Stimulated activated CD4-positive, alpha-beta T cell treated with anti-CD3 and anti-CD28 coated beads, Interleukin-4, amount 100 ng/mL, for 24 hours (primary cell): ENCODE data around the gene FGR.

ENCODE experiments used
- DNase-seq: peaks from one replicate; pipeline ENCODE4 v3.0.0-alpha.2; 2020

Gene FGR

DNA sequence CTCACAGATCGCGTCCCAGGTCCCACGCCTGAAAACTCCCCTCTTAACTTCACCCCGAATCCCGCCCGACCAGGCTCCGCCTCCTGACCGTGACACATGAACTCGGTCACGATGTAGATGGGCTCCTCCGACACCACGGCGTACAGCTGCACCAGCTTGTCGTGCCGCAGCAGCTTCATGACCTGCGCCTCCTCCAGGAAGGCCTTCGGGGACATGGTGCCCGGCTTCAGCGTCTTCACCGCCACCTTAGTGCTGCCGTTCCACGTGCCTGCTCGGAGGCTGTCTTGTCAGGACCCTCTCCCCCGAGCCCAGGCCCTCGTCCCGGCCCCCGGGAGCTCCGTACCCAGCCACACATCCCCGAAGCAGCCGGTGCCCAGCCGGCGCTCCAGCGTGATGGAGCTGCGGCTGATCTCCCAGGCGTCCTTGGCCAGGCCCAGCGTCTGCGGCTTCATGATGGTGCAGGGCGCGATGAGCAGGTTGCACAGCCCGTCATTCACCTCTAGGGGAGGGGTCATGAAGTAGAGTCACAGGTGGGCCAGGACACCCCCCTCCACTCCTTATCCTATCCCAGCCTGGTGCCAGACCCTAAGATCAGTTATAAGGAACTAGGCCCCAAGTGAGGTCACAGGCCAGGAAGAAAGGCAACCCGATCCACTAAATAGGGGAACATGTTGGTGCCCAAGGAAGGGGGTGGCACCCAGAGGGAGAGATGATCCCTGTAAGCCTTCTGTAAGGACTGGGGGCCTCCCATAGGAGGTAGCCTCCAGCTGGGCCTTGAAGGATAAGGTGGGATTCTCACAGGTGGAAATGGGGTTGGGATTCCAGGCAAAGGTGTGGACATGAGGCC, 19.4 kb downstream of the FGR start:
- DNase-seq, result no peak

DNA sequence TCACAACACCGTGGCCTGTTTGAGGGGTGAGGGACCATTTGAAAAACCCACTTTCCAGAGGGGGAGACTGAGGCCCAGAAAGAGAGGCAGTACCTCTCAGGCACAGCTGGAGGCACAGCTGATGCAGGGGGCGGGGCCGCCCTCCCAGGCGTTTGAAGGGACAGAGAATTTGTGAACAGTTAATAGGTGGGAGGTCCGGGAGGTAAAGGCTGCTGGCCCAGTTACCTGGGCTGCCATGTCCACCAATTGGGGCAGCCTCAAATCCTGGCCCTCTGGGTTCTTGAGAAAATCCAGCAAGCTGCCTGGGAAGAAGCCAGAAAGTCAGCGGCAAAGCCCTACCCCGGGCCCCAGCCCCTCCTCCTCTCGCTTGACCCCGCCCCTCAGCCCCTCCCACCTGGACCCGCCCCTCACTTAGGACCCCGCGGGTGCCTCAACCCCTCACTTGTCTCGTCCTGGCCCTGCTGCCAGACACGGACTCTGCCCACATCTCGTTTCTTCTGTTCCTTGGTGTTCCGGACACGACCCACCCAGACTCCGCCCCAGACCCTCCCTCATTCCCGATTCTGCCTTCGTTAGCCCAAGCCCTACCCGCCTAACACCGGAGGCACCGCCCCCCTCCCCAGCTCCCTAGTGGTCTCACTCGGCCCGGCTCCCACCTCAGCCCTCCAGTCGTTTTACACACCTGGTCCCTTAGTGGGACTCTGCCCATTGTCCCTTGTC, 20.2 kb downstream of the FGR start:
- DNase-seq, result no peak

DNA sequence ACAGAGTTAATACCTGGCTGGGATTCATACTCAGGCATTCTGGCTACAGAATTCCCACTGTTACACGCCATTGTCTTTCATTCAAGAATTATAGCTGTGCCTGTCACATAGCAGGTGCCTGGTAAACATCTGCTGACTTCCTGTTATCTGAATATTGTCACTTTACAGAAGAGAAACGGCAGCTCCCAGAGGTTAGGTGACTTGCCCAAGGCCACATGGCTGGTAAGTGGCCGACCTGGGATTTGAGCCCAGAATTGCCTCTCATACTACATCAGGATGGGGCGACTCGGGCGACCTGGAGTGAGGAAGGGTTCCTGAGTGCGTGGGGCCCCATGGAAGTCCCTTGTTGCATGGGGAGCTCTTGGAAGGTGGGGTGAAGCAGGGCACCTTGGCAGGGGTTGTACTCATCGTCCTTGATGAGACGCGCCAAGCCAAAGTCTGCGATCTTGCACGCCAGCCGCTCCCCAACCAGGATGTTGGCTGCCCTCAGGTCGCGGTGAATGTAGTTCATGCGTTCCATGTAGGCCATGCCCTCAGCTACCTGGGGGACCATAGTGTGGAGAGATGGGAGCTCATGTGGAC, 20.9 kb downstream of the FGR start:
- no peak for DNase-seq

DNA sequence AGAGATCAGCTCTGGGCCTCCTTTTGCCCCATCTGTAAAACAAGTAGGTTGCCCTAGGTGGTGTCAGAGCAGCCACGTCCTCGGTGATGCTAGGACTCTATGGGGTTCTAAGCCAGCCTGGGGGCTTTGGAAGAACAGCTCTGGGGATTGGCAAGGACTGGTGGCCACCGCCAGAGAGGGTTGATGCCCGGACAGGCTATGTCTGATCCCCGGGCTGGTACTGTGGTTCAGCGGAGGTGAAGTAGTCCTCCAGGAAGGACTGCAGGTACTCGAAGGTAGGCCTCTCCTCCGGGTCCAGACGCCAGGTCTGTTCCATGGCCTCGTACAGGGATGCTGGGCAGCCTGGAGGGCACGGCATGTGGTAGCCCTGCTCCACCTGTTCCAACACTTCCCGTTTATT, 22.3 kb downstream of the FGR start:
- DNase-seq, result no peak

DNA sequence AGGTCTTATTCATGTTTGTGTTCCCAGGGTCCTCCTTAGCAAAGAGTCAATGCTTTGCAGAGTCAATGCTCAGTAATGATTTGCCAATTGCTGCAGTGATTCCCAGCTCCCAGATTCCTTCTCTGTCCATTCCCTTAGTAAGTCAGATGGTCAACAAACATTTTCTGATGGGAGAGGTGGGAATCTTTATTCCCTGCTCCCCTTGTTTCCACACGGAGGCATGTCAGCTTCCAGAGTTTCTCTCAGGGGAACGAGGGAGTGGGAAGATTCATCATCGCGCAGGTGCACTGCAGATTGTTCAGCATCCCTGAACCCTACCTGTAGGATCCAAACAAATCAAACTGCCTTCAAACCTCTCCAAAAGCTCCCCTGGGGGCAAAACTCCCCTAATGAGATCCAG, 23.5 kb downstream of the FGR start:
- no peak for DNase-seq

DNA sequence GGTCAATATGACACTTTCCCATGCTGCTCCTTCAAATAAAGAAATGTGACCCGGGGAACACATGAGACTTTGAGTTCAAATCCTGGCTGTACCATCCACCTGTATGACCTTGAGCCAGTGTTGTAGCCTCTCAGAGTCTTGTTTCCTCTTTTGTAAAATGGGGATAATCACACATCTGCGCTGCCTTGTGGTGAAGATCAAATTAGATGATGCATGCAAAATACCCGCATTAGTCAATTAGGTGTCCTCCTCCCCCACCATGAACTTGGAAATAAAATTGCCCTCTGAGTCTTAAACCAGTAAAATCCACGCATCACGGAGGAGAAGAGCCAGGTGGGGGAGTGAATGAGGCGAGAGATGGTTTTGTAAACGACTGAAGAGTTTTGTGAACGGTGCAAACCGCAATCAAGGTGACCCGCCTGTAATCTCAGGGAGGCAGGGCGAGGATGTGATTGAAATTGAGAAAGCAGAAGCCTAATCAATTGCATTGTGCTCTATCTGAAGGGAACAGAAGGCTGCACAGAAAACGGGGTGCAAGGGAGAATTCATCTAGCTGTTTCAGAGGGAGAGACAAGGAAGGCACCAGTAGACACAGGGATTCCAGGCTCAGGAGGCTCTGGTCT, 25.3 kb downstream of the FGR start:
- DNase-seq, result no peak

DNA sequence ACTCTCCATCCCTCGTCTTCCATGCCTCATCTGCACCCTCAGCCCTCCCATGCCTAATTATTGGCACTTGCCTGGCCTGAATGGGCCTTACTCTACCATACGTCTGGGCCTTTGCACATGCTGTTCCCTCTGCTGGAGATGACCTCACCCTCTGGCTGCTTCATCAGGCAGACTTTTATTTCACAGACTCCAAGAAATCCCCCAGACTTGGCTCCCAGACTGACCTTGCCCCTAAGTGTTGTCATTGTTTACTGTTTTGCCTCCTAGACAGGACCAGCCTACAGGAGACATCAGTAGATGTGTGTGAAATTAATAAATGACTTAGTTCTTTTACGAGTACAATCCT, 25.8 kb downstream of the FGR start:
- DNase-seq, result no peak

DNA sequence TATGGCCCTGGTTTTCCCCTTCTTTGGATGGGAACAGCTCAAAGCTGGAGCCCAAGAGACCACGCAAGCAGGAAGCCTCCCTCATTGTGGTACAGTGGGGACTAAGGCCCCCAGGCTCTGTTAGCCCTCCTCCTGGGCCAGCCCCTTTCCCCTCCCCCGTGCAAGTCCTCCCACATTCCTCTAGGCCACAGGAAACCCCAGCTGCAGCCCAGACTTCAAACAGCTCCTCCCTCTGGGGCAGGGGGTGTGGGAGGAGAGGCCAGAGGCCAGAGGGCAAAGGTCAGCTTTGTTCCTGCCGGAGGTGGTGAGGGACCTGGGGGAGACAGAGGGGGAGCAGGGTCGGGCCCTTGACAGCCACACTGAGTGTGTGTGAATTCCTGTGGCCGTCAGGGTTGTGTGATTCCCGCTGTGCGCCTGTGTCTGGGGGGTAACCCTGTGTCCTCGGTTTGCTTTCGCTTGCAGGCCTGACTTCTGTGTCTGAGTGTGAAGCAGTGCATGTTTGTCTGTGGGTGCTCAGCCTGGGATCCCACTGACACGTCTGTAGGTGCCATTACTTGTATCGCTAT, 27.7 kb downstream of the FGR start:
- DNase-seq, result no peak

DNA sequence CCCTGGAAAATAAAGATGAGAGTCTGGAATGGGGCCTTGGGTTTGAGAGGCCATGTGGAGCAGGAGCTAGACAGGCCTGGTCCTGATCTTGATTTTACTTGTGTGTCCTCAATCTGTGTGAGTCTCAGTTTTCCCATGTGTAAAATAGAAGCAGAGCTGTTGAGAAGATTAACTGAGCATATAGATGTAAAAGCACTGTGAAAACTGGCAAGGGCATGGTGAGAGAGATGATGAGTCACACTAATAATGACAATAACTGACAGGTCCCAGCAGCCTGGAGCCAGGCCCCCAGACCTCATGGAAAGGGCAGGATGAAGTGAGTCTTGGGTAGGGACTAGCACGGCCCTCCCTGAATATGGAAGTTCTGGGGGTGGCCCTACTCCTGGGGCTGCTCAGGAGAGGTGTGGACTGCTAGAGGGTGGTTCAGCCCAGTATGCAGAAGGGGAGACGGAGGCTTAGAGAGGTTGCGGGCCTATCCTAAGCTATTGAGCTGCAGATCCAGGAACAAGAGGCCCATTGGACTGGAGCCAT, 28.2 kb downstream of the FGR start:
- no peak for DNase-seq

DNA sequence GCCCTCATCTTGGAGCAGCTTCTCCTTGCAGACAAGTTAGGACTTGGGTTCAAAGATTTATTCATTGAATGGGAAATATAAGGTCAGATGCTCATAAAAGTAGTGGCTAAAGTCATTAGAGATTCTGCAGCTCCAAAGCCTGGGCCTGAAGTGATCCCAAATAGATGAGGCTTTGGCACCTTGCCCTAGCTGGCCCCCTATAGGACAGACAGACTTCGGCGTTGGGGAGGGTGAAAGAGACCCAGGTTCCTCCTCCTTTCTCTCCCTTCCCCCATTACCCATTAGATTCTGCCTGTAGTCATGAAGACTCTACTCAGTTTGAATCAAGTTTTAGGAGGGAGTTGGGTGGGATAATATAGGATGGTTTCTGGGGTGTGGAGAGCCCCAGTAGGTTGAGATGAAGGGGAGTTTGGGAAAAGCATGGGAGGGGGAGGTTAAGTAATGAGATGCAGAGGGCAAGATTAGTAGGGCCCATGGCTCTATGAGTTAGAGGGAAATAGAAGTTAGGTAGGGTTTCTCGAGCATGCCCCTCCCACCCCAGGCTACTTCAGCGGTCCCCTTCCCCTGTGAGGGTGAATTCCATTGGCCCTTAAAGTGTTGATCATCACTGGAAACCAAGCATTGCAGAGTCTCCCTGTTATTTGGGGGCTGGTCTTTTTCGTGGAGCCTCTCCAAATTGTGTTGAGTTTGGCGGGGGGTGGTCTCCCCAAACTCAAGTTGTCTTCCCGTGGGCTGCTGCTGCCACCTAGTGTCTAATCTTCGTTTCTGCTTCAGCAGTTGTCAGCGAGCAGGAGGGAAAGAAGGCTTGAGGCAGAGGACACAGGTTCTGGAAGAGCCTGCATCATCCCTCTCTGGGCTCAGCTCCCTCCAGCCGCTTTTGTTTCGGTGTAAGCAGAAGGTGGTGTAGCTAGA, 28.9 kb downstream of the FGR start:
- DNase-seq, result peak; percentile 69

DNA sequence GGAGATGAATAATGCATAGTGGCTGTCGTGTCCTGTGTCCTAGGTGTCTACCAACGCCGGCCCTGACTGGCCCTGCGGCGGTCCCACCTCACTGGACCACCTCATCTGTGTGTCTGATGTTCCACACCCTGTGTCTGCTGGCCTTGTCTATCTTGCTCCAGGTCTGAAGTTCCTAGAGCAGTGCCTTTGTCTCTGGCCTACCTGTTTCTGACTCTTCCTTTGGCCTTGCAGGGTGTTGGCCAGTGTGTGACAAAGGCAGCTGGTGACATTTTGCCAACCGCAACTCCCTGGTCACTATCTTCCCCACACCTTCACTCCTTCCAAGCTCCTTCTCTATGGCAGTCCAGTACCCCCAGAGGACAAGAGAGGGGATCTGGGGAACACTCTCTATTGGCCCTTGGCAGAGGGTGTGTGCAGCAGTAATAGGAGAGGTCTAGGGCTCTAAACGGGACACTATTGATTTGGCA, 29.7 kb downstream of the FGR start:
- no peak for DNase-seq

DNA sequence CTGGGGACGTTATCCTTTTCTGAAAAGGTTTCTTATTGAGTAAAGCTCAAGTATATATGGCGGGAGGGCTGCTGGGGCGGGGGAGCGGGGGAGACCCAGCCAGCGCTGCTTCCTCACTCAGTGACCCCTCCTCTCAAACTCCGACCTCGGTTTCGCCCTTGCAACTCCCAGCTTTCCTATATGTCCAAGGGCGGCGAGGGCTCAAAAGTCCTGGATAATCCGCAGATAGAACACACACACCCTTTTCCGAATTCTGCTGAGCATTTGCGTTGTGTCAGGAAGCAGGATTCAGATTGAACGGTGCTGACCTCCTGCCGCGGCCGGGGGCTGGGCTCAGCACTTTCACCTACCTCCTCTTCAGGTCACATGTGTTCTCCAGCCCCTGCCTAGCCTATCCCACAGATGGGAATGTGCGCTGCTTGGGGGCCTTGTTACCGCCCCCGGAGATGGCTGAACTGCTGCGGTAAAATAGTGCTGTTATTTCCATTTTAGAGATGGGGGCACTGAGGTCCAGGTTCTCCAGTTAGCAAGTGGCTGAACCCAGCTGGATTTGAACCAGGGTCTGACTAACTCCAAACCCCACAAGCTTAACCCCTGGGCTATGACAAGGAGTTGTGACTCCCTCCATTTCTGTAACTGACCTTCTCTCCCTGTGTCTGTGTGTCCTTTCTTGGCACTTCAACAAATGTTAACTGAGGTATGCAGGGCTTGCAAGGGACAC, 30.2 kb downstream of the FGR start:
- no peak for DNase-seq

DNA sequence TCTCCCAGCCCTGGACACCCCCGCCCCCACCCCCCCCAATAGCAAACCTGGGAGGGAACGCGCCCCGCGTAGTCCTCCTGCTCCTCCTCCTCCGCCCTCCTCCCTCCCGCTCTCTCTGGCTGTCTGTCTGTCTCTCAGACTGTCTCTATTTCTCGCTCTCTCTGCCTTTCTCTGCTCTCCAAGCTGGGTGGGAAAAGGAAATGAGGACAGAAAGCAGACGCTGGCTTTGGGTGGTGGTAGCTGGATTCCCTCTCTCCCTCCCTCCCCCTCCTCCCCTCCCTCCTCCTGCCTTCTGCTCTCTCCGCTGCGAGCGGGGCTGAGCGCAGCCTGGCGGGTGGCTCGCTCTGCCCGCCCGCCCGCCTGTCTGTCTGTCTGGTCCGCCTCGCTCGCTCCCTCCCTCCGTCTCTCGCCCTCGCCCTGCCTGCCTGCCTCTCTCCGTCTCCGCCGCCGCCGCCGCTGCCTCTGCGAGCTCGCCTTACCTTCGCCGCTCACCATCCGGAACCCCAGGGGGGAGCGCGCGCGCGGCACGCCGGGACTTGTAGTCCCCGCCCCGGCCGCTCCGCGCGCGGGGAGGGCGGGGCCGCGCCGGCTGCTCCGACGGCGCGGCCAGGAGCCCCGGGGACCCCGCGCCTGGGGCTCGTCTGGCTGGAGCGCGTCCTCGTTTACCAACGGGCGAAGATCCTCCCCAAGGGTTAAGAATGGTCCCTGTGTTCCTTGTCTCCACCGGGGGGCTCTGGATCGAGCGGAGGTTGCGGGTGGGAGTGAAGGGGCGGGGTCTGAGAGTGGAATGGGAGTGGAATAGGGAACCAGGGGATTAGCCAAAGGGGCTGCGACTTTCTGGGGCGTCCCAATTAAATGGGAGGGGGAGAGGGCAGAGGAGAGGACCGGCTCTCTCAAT, 31.1 kb downstream of the FGR start, which contains the start of gene AHDC1:
TSS of gene AHDC1 (minus strand) at position 464 of the 898 bp plus-strand sequence. CDS start 52,029 bp downstream, outside the sequence.
- peak; percentile 90 for DNase-seq

DNA sequence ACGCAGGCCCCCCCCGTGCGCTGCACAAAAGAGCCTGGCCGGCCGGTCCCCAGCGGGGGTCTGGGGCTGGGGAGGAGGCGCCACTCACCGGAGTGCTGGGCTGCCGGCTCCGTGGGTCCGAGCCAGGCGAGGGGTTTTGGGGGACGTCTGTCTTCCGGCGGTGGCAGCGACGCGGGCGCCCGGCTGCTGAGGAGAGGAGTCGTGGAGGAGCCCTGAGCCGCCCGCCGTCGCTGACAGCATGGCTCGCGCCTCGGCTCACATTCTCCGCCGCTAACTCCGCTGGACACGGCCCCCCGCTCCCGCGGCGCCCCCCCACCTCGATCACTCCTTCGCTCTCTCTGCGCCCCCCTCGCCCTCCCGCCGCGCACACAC, 31.7 kb downstream of the FGR start:
- peak; percentile 28 for DNase-seq

DNA sequence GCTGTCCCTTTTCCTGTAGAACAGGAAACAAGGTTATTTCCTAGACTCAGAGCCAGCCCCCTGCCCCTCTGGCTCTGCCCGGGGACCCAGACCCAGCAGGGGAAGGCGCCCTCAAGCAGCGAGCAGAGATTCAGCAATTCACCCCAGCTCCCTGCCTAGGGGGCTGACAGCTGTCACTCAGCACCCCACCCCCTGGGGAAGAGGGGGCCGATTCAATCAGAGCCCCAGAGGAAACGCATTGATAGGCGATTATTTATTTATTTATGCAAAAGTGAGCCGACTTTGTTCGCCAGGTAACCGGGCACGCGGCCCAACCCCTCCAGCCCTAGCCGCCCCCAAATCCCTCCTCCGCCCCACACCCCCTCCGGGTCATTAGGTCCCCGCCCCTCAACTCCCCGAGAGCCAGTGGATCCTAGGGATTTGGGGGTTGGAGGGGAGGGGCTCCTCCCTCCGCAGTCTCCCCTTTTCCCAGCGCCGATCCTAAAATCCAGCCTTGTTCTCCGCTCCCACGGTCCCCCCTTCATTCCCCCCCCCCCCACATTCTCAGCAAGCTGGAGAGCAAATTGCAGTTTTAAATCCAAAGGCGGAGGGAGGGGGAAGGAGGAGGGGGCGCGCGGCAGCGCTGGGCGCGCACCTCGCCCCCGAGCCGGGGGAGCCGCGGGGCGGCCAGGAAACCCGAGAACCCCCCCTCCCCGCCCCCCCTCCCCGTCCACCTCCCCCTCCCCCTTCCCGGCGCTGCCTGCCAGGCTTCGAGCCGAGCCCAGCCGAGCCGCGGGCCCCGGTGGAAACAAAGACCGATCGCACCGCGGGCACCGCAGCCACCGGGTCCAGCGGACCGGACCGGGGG, 32.3 kb downstream of the FGR start:
- DNase-seq, result no peak

DNA sequence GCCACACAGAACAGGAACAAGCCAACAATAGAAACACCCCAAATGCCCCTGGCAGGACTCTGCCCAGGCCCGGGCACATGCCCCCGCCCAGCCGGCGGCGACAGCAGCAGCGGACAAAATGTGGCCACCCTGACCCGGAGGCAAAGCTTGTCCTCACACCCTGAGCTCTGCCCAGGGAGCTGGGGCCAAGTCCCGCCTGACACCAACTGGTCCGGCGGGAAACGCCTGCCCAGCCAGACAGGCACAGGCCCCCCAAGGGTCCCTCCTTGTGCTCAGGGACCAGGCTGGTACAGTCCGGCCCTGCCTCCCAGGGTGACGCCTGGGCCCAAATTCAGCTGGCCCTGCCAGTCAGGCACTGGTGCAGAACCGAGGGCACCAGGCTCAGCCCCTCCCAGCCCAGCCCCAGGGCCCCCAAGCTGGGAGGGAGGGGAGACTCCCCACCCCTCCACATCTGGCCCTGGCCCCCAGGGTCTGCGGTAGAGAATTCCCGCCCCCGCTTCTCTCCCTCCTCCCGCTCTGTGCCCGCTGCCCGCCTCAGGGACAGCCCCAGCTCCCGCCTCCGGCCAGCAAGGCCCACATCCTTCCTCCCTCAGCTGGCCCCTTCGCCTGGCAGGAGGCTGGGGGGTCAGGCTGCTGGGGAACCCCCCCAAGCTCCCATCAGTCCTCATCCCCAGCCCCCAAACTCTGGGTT, 33.1 kb downstream of the FGR start:
- DNase-seq, result no peak

DNA sequence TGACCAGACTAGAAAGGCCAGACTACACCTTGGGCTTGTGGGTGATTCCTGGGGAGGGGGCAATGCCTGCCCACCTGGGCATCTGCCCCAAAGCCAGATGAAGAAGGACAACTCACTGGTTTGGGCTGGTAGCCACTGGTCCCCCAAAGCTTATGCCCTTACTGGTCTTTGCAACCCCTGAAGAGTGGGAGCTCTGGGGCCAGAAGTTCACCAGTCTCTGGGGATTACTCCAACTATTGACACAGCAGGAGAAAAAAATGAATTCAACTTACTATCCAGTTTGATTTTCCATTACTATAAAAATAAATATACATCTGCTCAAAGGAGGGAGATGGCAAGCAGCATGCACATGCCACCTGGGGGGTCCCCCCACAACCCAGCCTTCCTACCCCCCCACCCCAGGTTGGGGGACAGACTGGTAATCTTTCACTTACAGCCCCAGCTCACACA, 33.6 kb downstream of the FGR start:
- DNase-seq, result no peak

DNA sequence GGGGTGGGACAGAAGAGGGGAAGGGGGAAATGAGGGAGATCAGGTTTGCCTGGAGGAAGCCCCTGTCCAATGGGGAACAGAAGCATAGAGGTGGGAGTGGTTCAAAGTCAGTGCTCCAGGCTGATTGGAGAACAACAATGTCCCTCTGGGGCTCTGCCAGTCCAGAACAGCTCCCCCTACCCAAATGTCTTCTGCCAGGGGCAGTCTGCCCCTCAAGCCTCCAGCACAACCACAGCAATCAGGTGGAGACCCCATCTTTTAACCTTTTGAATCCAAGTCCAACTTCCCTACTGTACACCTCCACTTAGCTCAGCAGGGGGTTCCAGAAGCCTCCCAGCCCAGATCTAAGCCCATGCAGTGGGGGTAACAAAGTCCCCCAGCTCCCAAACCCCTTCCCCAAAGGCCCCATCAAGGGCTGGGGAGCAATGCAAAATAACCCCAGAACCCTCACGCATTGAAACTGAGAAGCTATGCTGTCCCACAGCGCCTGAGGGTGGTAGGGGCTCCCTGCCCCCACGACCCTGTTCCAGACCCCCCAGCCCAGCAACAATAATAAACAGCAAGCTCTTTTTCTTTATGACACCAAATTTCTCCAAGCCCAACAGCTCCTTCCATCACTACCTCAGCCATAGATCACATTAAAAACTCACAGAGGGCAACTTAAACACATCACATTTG, 34.3 kb downstream of the FGR start:
- no peak for DNase-seq
